HepG2 (cell line): ENCODE data around the gene PMFBP1. TPM values are rescaled to one million over a fixed set of nuclear protein-coding genes. Genes with fewer than 3 reads are reported as not detected.

Experiments
- ATAC-seq: fragments of 200-7000 bp; cut with Tn5 transposase; 3 replicates; pipeline ENCODE4 v1.9.1; 2020; ENCODE audit warnings: mild to moderate bottlenecking, moderate library complexity
- BruUV-seq: library from RNA; stranded (reverse); fragments of 400-500 nt; replicated peaks from 2 replicates; lab custom pipeline; 2021; lab: Mats Ljungman, UMichigan
- CTCF ChIA-PET: fragments of 300-600 bp; formaldehyde crosslinking; extraction: SDS; loops from one replicate; lab custom pipeline; 2021; ENCODE audit warnings: low total read pairs, inconsistent platforms, low intra/inter-chr PET ratio; lab: Yijun Ruan, JAX
- POLR2A ChIA-PET: fragments of 350-600 bp; sonication (Branson Sonifier 250); formaldehyde crosslinking; loops from one replicate; lab custom pipeline; 2020; ENCODE audit warnings: antibody characterized with exemption, inconsistent platforms; lab: Yijun Ruan, JAX
- DNase-seq: peaks from one replicate; pipeline ENCODE4 v3.0.0-alpha.2; 2015; ENCODE audit warnings: low spot score
- FAIRE-seq: peaks from 3 replicates; lab custom pipeline; 2011; peaks lifted over from hg19 to GRCh38; lab: Jason Lieb, UNC
- H2AFZ ChIP-seq: one replicate; pipeline ENCODE4 v1.6.1; 2011; ENCODE audit warnings: low read length, inconsistent platforms
- H3K27ac ChIP-seq: fragments of 300-600 bp; 3 replicates; pipeline ENCODE4 v1.8.0; 2011; ENCODE audit warnings: mixed run types, mild to moderate bottlenecking, mixed read lengths, low read length, inconsistent platforms; ENCODE audit not compliant: insufficient read depth; ENCODE audit errors: extremely low read length
- H3K27me3 ChIP-seq, 2 experiments: fragments of 200-600 bp in 1 of 2; 2 replicates in 1 of 2; 3 replicates in 1 of 2; pipeline versions ENCODE4 v1.6.0 to v1.8.0; 2011; ENCODE audit warnings: low read length in 2 of 2, mild to moderate bottlenecking in 2 of 2, moderate library complexity in 2 of 2, inconsistent platforms in 1 of 2; ENCODE audit not compliant: insufficient read depth in 2 of 2, control insufficient read depth in 1 of 2
- H3K36me3 ChIP-seq, 2 experiments: fragments of 200-600 bp in 1 of 2; replicated peaks in 1 of 2; 2 replicates in 1 of 2; 3 replicates in 1 of 2; pipeline versions ENCODE4 v1.5.1 to v1.8.0; 2011; ENCODE audit warnings: low read length in 2 of 2, inconsistent platforms in 1 of 2; ENCODE audit not compliant: insufficient read depth in 2 of 2, control insufficient read depth in 1 of 2
- H3K4me1 ChIP-seq: 2 replicates; pipeline ENCODE4 v1.5.1; 2012; ENCODE audit warnings: low read length, inconsistent platforms; ENCODE audit not compliant: insufficient read depth
- H3K4me2 ChIP-seq: 2 replicates; pipeline ENCODE4 v1.6.0; 2011; ENCODE audit warnings: low read depth, low read length, inconsistent platforms
- H3K4me3 ChIP-seq, 3 experiments: fragments of 200-600 bp in 1 of 3; sonication (generic), shearing (Covaris generic) in 1 of 3; replicated peaks in 1 of 3; 2 replicates each; pipeline ENCODE4 v1.5.1; 2011 to 2016; ENCODE audit warnings: low read length in 3 of 3, inconsistent platforms in 2 of 3, low read depth in 2 of 3, mild to moderate bottlenecking in 2 of 3, control low read depth in 1 of 3, mixed read lengths in 1 of 3; ENCODE audit not compliant: insufficient read depth in 1 of 3
- H3K79me2 ChIP-seq: one replicate; pipeline ENCODE4 v1.6.1; 2011; ENCODE audit warnings: low read length, inconsistent platforms; ENCODE audit not compliant: insufficient read depth
- H3K9ac ChIP-seq: 2 replicates; pipeline ENCODE4 v1.6.0; 2011; ENCODE audit warnings: mild to moderate bottlenecking, low read depth, low read length, inconsistent platforms; ENCODE audit not compliant: insufficient read depth
- H3K9me3 ChIP-seq: 2 replicates; pipeline ENCODE4 v1.5.1; 2012; ENCODE audit warnings: mild to moderate bottlenecking, low read length
- H4K20me1 ChIP-seq: 2 replicates; pipeline ENCODE4 v1.6.0; 2011; ENCODE audit warnings: inconsistent platforms, mild to moderate bottlenecking, low read length, moderate library complexity; ENCODE audit not compliant: insufficient read depth
- AHR ChIP-seq: IDR thresholded peaks from 2 replicates; pipeline ENCODE4 v1.6.1; 2018; ENCODE audit warnings: missing genetic modification reagents, missing compliant biosample characterization
- HNF4A ChIP-seq: sonication (generic); formaldehyde crosslinking; IDR thresholded peaks from 2 replicates; pipeline ENCODE4 v1.4.0; 2020; ENCODE audit warnings: missing genetic modification reagents
- PPARG ChIP-seq: conservative IDR thresholded peaks from 2 replicates; pipeline ENCODE4 v1.6.1; 2016; ENCODE audit warnings: missing biosample characterization, missing genetic modification reagents
- RERE ChIP-seq: IDR thresholded peaks from 2 replicates; pipeline ENCODE4 v1.6.1; 2016; ENCODE audit warnings: low read depth, missing genetic modification reagents, missing compliant biosample characterization
- RFXAP ChIP-seq: sonication (generic); formaldehyde crosslinking; IDR thresholded peaks from 2 replicates; pipeline ENCODE4 v1.4.0; 2020; ENCODE audit warnings: missing genetic modification reagents, borderline replicate concordance
- SAP130 ChIP-seq: IDR thresholded peaks from 2 replicates; pipeline ENCODE4 v1.6.1; 2016; ENCODE audit warnings: low read depth
- TFAP4 ChIP-seq: sonication (generic); IDR thresholded peaks from 2 replicates; pipeline ENCODE4 v1.6.1; 2016; ENCODE audit warnings: low read depth, borderline replicate concordance
- ZBTB3 ChIP-seq: sonication (generic); formaldehyde crosslinking; IDR thresholded peaks from 2 replicates; pipeline ENCODE4 v1.4.0; 2020; ENCODE audit warnings: low read depth, mild to moderate bottlenecking, moderate library complexity, missing genetic modification reagents, borderline replicate concordance
- ZMYM4 ChIP-seq: sonication (generic); formaldehyde crosslinking; IDR thresholded peaks from 2 replicates; pipeline ENCODE4 v1.8.1; 2023; ENCODE audit warnings: mild to moderate bottlenecking, missing genetic modification reagents
- ZNF235 ChIP-seq: sonication (generic); formaldehyde crosslinking; IDR thresholded peaks from 2 replicates; pipeline ENCODE4 v1.8.1; 2023; ENCODE audit warnings: mild to moderate bottlenecking, missing genetic modification reagents, borderline replicate concordance
- ZNF574 ChIP-seq: sonication (generic); formaldehyde crosslinking; IDR thresholded peaks from 2 replicates; pipeline ENCODE4 v1.4.0; 2020; ENCODE audit warnings: missing genetic modification reagents
- ZNF589 ChIP-seq: sonication (generic); formaldehyde crosslinking; conservative IDR thresholded peaks from 2 replicates; pipeline ENCODE4 v1.8.0; 2022; ENCODE audit warnings: mild to moderate bottlenecking, moderate library complexity, missing genetic modification reagents
- WGBS: methylation state at CpG from one replicate; pipeline ENCODE4 v1.1.6; 2017; ENCODE audit warnings: low lambda C conversion rate; 5-methylcytosine and 5-hydroxymethylcytosine counted together
- in situ Hi-C: cut with HindIII; loops from 2 replicates; pipeline ENCODE4 v1.10.0; 2017; ENCODE audit warnings: low pct_unique_long_range_greater_than_20kb; ENCODE audit not compliant: extremely low pct_ligation_motif_present
- intact Hi-C: fragments of 100-400 bp; cut with micrococcal nuclease; formaldehyde crosslinking; loops from one replicate; pipeline ENCODE4 v1.10.0; 2022; ENCODE audit not compliant: unreplicated experiment
- polyA plus RNA-seq, 8 experiments: library from polyadenylated mRNA; depleted of rRNA in 3 of 8; stranded (reverse) in 7 of 8; unstranded in 1 of 8; fragments of >200 nt; fragmentation: Illumina TruSeq in 4 of 8; extraction: Trizol in 4 of 8; gene quantifications; 2 replicates each; pipeline versions ENCODE4 v1.2.1 to v1.2.3, GENCODE V29; 2011 to 2016; ENCODE audit warnings: low read depth in 4 of 8, missing spikeins in 1 of 8, mixed read lengths in 1 of 8; ENCODE audit not compliant: insufficient read depth in 1 of 8
- total RNA-seq, 5 experiments: library from RNA; depleted of rRNA; stranded (reverse); fragments of >200 nt; fragmentation: Illumina TruSeq; extraction: Trizol; gene quantifications; 2 replicates each; pipeline ENCODE4 v1.2.3, GENCODE V29; 2016; ENCODE audit warnings: low read depth in 1 of 5
- TF ChIP-seq, protein P1 (sequence below): sonication (generic); formaldehyde crosslinking; IDR thresholded peaks from 2 replicates; pipeline ENCODE4 v1.9.0; 2022; ENCODE audit warnings: missing genetic modification reagents, mild to moderate bottlenecking, borderline replicate concordance

PMFBP1 gene
- total and polyA plus RNA-seq, 2 of the 13 experiments (the other 11 are each of a cell fraction or from before 2014, with no cell fraction given): 1.9 to 3.8 TPM

GRCh38 chr16:72091217-72091616 is 80.7 kb downstream of the PMFBP1 start:
- Histone ChIP-seq H3K4me2 (peak overlapping the region; percentile 91), H2AFZ (no peak overlapping the region), H3K79me2 (peaks cover 64% of the 10 kb centered on the region), H3K4me1 (peaks cover 48% of the 10 kb centered on the region), H3K27ac (peak overlapping the region; percentile 1), H3K36me3 (peaks cover 14 to 47% of the 10 kb centered on the region in 2 experiments), H3K4me3 (peak overlapping the region in 2 of 3 experiments; percentile 98 to 100; a peak in 4 of 6 replicates), H3K27me3 (peaks cover 0 to 4% of the 10 kb centered on the region in 2 experiments; a peak in 1 of 5 replicates), H4K20me1 (no peaks in the 10 kb centered on the region; the same call in none of the 2 replicates), H3K9me3 (no peaks in the 10 kb centered on the region), H3K9ac (peak overlapping the region; percentile 10; the same call in 1 of the 2 replicates)
- intact Hi-C loops: no loop called here
- ATAC-seq: no peak
- BruUV-seq: no TSS peak
- 44% methylated on average over 3 of the region's 3 CpGs for WGBS
- FAIRE-seq: no peak
- ChIA-PET POLR2A (interaction anchor here (4.3 to 4.7 kb wide), 3 partner anchors 19 to 37 kb away, joined by 18 to 51 read pairs (median 36); partner anchors contain the start of gene HP), CTCF (interaction anchor here (0.9 kb wide), 1 partner anchor 24 kb away, joined by 4 read pairs; no protein-coding TSS in a partner anchor)
- DNase-seq: peak; percentile 27
- in situ Hi-C loops: no loop called here
- TF ChIP-seq ZBTB3 (CRISPR knock-in tag): no peak
- no peak for TF ChIP-seq ZNF589 (CRISPR knock-in tag)
- no peak for TF ChIP-seq AHR (CRISPR knock-in tag)
- TF ChIP-seq TFAP4: peak; percentile 19; the same call in 1 of the 2 replicates
- TF ChIP-seq, protein P1, sequence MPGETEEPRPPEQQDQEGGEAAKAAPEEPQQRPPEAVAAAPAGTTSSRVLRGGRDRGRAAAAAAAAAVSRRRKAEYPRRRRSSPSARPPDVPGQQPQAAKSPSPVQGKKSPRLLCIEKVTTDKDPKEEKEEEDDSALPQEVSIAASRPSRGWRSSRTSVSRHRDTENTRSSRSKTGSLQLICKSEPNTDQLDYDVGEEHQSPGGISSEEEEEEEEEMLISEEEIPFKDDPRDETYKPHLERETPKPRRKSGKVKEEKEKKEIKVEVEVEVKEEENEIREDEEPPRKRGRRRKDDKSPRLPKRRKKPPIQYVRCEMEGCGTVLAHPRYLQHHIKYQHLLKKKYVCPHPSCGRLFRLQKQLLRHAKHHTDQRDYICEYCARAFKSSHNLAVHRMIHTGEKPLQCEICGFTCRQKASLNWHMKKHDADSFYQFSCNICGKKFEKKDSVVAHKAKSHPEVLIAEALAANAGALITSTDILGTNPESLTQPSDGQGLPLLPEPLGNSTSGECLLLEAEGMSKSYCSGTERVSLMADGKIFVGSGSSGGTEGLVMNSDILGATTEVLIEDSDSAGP: 0 out of 2 replicates have a peak, but pooled peaks have one; percentile 16
- TF ChIP-seq PPARG (CRISPR knock-in tag): 0 out of 2 replicates have a peak, but pooled peaks have one; percentile 15
- TF ChIP-seq ZNF574: 0 out of 2 replicates have a peak, but pooled peaks have one; percentile 28
- peak; percentile 42; the same call in 1 of the 2 replicates for TF ChIP-seq ZMYM4 (CRISPR knock-in tag)
- TF ChIP-seq RERE (CRISPR knock-in tag): no peak
- peak; percentile 69 for TF ChIP-seq HNF4A (CRISPR knock-in tag)
- TF ChIP-seq RFXAP (CRISPR knock-in tag): no peak
- TF ChIP-seq ZNF235 (CRISPR knock-in tag): no peak
- TF ChIP-seq SAP130 (CRISPR knock-in tag): peak; percentile 35; the same call in 1 of the 2 replicates
